IMR-90 (cell line): ENCODE measurements around the gene DND1.
"Not testable (repeated sequence)": the region's sequence is repeated elsewhere in the genome, so short reads cannot be mapped to it uniquely, and the experiment has no call there.

Source experiments
- CTCF ChIP-seq: conservative IDR thresholded peaks from 2 replicates; pipeline ENCODE4 v1.5.1; 2012; ENCODE audit warnings: mild to moderate bottlenecking, low read depth, low read length, improper control_type of control experiment
- POLR2A ChIP-seq: IDR thresholded peaks from 2 replicates; pipeline ENCODE4 v1.6.1; 2012; ENCODE audit warnings: mild to moderate bottlenecking, low read depth, low read length
- RCOR1 ChIP-seq: IDR thresholded peaks from 2 replicates; pipeline ENCODE4 v1.6.1; 2012; ENCODE audit warnings: mild to moderate bottlenecking, low read length, improper control_type of control experiment; ENCODE audit not compliant: insufficient replicate concordance
- USF2 ChIP-seq: fragments of 150-350 bp; IDR thresholded peaks from 2 replicates; pipeline ENCODE4 v1.6.1; 2017; ENCODE audit warnings: mild to moderate bottlenecking, antibody characterized with exemption, low read length, low read depth

GRCh38 chr5:140624886-140625285 is 48.5 kb downstream of the DND1 start:
- not testable (repeated sequence) for TF ChIP-seq POLR2A, CTCF, USF2, RCOR1
